Measurements from ENCODE around the gene PTPRM. TPM values are rescaled to one million over a fixed set of nuclear protein-coding genes. Genes with fewer than 3 reads are reported as not detected.

The PTPRM gene
- total and polyA plus RNA-seq, 4 donors: 9.2 to 23.0 (median 12.7) TPM

DNA sequence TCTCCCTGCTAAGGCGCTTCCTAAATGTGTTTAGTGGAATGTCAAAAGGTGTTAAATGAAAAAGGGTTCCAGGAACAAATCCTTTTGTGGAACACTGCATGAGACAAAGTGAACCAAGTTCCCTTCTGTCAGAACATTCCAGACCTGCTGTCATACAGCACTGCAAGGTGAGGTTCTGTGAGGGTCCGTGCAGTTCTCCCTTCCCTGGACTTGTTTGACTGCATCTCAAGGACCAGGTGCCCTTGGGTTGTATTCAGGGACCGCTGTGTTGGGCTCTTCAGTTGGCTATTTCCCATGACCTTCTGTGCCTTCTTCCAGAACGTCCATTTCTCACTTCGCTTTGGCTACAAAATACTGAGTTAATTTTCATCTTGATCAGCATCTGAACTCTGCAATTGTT lies 328.2 kb downstream of the PTPRM start:
- Histone ChIP-seq H3K27me3 (ENCODE audit: control insufficient read depth in 4 of 4, insufficient read depth in 4 of 4, low read length in 3 of 4) (no peaks in the 10 kb centered on the region), H3K4me3 (ENCODE audit: low read depth in 1 of 3, low read length in 3 of 3) (no peak overlapping the region), H3K36me3 (ENCODE audit: control insufficient read depth in 4 of 4, insufficient read depth in 3 of 4, low read depth in 1 of 4, low read length in 3 of 4) (peaks cover 0 to 1% (median 0%) of the 10 kb centered on the region in 4 donors), H3K9me3 (ENCODE audit: control insufficient read depth in 4 of 4, low read length in 3 of 4) (no peaks in the 10 kb centered on the region), H3K27ac (ENCODE audit: low read depth in 1 of 2, low read length in 2 of 2) (no peak overlapping the region), H3K4me1 (ENCODE audit: control insufficient read depth in 4 of 4, insufficient read depth in 4 of 4, low read length in 3 of 4) (no peaks in the 10 kb centered on the region), H3K9ac (ENCODE audit: low read depth in 1 of 2, low read length in 2 of 2) (no peak overlapping the region)
- no peak for DNase-seq (ENCODE audit: low spot score)
- TF ChIP-seq ZBTB33 (IDR thresholded peaks at IDR 0.05): no peak
- no peak for TF ChIP-seq RAD21 (IDR thresholded peaks at IDR 0.05)
- no peak for TF ChIP-seq SP1 (IDR thresholded peaks at IDR 0.05)
- TF ChIP-seq HNF4G (IDR thresholded peaks at IDR 0.05): no peak
- no peak for TF ChIP-seq FOXA2 (IDR thresholded peaks at IDR 0.05)
- no peak for TF ChIP-seq TAF1 (conservative IDR thresholded peaks at IDR 0.05)
- TF ChIP-seq RXRA (IDR thresholded peaks at IDR 0.05): no peak
- no peak for TF ChIP-seq FOXA1 (IDR thresholded peaks at IDR 0.05)
- TF ChIP-seq, protein P1, sequence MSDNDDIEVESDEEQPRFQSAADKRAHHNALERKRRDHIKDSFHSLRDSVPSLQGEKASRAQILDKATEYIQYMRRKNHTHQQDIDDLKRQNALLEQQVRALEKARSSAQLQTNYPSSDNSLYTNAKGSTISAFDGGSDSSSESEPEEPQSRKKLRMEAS (IDR thresholded peaks at IDR 0.05): no peak
- TF ChIP-seq NR2F2 (IDR thresholded peaks at IDR 0.05): no peak
- no peak for TF ChIP-seq CTCF (IDR thresholded peaks at IDR 0.05; ENCODE audit: low read depth, low read length, missing input control)
- WGBS: 94% methylated on average over 5 of the region's 5 CpGs

- Histone ChIP-seq H3K9ac (ENCODE audit: low read depth in 1 of 2, low read length in 2 of 2) (no peak overlapping the region), H3K4me1 (ENCODE audit: control insufficient read depth in 4 of 4, insufficient read depth in 4 of 4, low read length in 3 of 4) (no peaks in the 10 kb centered on the region), H3K4me3 (ENCODE audit: low read depth in 1 of 3, low read length in 3 of 3) (no peak overlapping the region), H3K9me3 (ENCODE audit: control insufficient read depth in 4 of 4, low read length in 3 of 4) (no peaks in the 10 kb centered on the region), H3K36me3 (ENCODE audit: control insufficient read depth in 4 of 4, insufficient read depth in 3 of 4, low read depth in 1 of 4, low read length in 3 of 4) (peaks cover 0 to 1% (median 0%) of the 10 kb centered on the region in 4 donors), H3K27me3 (ENCODE audit: control insufficient read depth in 4 of 4, insufficient read depth in 4 of 4, low read length in 3 of 4) (no peaks in the 10 kb centered on the region), H3K27ac (ENCODE audit: low read depth in 1 of 2, low read length in 2 of 2) (no peak overlapping the region)
- no peak for TF ChIP-seq YY1 (IDR thresholded peaks at IDR 0.05)
- no peak for TF ChIP-seq NR2F2 (IDR thresholded peaks at IDR 0.05)
- TF ChIP-seq CTCF (IDR thresholded peaks at IDR 0.05; ENCODE audit: low read depth, low read length, missing input control): no peak
- TF ChIP-seq FOXA1 (IDR thresholded peaks at IDR 0.05): no peak
- TF ChIP-seq HNF4G (IDR thresholded peaks at IDR 0.05): no peak
- no peak for TF ChIP-seq ATF3 (IDR thresholded peaks at IDR 0.05)
- TF ChIP-seq, protein P2, sequence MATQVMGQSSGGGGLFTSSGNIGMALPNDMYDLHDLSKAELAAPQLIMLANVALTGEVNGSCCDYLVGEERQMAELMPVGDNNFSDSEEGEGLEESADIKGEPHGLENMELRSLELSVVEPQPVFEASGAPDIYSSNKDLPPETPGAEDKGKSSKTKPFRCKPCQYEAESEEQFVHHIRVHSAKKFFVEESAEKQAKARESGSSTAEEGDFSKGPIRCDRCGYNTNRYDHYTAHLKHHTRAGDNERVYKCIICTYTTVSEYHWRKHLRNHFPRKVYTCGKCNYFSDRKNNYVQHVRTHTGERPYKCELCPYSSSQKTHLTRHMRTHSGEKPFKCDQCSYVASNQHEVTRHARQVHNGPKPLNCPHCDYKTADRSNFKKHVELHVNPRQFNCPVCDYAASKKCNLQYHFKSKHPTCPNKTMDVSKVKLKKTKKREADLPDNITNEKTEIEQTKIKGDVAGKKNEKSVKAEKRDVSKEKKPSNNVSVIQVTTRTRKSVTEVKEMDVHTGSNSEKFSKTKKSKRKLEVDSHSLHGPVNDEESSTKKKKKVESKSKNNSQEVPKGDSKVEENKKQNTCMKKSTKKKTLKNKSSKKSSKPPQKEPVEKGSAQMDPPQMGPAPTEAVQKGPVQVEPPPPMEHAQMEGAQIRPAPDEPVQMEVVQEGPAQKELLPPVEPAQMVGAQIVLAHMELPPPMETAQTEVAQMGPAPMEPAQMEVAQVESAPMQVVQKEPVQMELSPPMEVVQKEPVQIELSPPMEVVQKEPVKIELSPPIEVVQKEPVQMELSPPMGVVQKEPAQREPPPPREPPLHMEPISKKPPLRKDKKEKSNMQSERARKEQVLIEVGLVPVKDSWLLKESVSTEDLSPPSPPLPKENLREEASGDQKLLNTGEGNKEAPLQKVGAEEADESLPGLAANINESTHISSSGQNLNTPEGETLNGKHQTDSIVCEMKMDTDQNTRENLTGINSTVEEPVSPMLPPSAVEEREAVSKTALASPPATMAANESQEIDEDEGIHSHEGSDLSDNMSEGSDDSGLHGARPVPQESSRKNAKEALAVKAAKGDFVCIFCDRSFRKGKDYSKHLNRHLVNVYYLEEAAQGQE (IDR thresholded peaks at IDR 0.05): no peak
- no peak for TF ChIP-seq TAF1 (conservative IDR thresholded peaks at IDR 0.05)
- no peak for TF ChIP-seq ZBTB33 (IDR thresholded peaks at IDR 0.05)
- no peak for TF ChIP-seq SP1 (IDR thresholded peaks at IDR 0.05)
- TF ChIP-seq, protein P1 (IDR thresholded peaks at IDR 0.05): no peak
- TF ChIP-seq HNF4A (conservative IDR thresholded peaks at IDR 0.05): no peak
- no peak for TF ChIP-seq EGR1 (IDR thresholded peaks at IDR 0.05; ENCODE audit: low read depth in 2 of 2)
- no peak for TF ChIP-seq JUND (IDR thresholded peaks at IDR 0.05)
- TF ChIP-seq RAD21 (IDR thresholded peaks at IDR 0.05): no peak
- WGBS: 95% methylated on average over 3 of the region's 3 CpGs
- no peak for DNase-seq (ENCODE audit: low spot score)
Observed at GRCh38 chr18:7896161-7896560, 329.0 kb downstream of the PTPRM start.
